ENCODE data around the gene CSF3R.

DNA sequence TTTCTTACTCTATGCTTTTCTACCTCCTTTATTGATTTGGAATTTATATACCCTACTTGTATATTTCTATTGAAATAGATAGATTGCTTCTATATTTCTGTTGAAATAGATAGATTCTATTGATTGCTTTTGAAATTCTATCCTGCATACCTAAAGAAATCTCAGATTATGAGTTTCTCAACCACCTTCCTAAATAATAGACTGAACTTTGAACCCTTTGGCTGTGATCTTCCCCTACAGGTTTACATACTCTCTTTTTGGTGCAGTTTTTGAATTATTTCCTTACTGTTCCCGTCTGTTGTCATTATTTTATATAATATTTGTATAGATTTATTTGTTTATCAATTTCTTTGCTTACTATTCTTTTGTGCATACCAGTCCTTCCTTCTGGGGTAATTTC, 20.4 kb upstream of the CSF3R start:
- TF ChIP-seq CTCF (IDR thresholded peaks at IDR 0.05; ENCODE audit: poor library complexity) (no peak), EZH2phosphoT487 (IDR thresholded peaks at IDR 0.05; ENCODE audit: low read depth, severe bottlenecking, unreplicated experiment) (no peak)

Data from hepatocyte (in vitro differentiated cells).